Activated CD4-positive, alpha-beta T cell treated with anti-CD3 and anti-CD28 coated beads for 4 hours (primary cell): ENCODE results near the gene EXOC4.

ENCODE experiments used
- DNase-seq, 2 donors: peaks; one replicate each; pipeline ENCODE4 v3.0.0-alpha.2; 2020

The EXOC4 gene

DNA sequence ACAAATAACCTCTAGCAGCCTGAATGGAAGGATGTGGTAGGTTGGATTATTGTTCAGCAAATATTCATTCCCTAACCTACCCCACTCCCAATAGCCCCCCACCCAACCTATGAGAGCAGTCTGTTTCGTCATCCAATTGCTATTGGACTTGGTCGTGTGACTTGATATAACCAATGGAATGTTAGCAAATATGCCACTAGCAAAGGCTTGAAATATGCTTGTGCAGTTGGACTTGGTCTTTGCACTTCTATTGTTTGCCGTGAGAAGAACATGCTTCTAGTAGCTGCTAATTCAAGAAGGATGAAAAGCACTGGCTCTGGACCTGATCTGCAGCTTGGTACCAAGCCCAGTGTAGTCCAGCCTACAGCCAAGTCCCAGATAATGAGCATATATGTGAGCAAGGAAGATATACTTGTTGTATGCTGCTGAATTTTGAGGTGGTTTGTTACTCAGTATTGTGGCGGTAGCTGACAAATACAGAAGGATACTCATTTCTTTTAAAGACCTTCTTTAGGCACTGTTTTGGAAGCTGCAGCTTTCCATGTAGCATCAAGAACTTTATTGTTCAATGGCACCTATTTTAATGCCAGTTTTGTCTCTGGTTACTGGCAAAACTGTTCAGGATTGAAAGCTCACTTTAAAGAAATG lies 180.4 kb downstream of the EXOC4 start:
- no peak for DNase-seq

DNA sequence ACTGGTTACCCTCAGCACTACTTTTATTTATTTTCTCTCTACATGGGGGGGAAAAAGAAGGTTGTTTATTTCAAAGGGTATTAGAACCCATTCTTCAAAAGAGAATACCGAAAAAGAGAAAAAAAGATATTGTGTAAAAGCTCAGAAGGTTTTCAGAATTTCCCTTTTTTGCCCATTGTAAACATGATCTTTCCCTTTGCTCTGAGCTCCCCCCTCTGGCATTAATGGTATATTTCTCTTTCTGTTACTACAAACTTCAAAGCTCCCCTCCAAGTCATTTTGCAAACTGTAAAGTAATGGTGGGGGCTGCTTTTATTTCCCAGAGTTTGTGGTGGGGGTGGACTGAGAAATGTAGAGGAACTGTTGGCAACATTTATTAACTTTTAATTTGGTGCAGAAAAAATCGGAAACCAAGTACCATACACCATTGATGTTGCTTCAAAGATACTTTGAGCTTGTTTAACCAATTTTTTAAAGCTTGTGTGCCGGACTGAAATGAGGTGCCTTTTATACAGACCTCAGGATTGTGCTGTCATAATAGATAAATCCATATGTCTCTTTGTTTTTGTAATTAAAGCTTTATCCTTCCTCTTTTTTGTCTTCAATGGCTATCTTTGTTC lies 181.5 kb downstream of the EXOC4 start:
- no peak for DNase-seq

DNA sequence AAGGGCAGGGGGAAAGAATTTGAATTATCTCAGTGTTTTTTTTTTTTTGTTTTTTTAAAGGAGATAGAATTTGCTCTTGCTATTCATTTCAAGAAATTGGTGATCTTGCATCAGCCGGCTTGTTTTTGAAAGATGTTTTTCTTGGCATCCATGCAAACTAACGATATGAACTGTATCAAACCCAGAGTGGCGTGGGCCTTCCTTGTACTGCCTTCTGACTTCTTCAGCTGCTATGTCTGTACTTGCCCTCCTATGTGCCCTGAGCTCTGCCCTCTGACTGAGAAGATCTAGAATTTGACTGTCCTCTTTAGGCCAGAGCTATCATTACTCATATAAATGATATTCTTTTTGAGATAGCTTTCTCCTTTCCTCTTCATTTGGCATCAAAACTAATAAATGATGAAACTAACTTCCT lies 183.1 kb downstream of the EXOC4 start:
- no peak for DNase-seq

DNA sequence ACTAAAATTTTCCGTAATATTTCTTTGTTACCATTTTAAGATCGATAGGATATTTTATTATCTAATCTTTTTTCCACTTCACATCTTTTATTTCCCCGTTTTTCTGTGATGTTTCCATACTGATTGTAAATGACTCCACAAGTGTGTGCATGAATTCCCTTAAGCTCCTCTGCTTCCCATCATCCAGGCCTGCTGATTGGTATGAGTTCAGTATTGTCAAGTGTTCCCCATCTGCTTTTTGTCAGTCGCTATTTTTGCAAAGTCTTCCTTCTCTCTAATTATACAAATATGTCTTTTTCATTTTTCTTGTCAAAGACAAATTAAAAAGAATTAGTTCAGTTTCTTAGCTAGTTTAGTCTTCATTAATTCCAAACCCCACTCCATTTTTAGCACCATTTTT lies 184.7 kb downstream of the EXOC4 start:
- DNase-seq = no peak

DNA sequence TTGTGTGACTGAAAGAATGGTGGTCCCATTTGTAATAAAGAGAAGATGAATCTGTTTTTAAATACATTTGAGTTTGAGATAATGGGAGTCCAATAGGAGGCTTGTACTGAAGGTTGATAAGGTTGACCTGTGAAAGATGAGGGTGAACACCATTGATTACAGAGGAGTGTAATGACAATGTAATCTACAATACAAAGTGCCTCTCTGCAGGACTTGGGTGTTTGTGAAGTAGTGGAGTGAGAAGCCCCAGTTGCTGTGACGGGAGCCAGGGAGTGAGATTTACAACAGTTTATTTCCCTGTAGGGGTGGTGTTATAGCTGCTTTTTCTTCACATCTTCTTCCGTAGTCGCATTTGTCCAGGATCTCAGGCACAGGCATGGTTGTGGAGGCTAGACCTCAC lies 189.9 kb downstream of the EXOC4 start:
- no peak for DNase-seq

DNA sequence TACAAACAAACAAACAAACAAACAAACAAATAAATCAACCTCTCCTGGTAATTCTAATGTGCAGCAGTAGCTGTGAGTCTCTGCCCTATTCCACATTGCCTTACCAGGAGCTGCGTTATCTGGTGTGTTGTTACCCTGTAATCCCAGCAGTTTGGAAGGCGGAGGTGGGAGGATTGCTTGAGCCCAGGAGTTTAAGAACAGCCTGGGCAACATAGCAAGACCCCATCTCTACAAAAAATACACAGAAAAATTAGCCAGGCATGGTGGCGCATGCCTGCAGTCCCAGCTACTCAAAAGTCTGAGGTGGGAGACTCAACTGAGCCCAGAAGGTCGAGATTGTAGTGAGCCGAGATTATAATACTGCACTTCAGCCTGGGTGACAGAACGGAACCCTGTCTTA lies 192.7 kb downstream of the EXOC4 start:
- DNase-seq = no peak

DNA sequence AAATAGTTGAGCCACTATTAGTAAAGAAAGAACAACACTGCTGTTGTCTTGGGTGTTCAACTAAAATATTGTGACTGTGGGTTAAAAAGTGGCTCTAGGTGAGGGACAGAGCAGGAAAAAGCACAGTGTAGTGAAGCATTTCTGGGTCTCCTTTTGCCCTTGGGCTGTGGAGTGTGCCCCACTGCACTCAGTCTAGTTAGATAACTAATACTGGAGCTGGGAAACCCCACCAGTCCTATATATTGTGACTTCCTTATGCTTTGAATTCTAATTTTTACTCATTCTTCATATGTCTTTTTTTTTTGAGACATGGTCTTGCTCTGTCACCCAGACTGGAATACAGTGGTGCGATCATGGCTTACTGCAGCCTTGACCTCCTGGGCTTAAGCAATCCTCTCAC lies 195.1 kb downstream of the EXOC4 start:
- DNase-seq = no peak

DNA sequence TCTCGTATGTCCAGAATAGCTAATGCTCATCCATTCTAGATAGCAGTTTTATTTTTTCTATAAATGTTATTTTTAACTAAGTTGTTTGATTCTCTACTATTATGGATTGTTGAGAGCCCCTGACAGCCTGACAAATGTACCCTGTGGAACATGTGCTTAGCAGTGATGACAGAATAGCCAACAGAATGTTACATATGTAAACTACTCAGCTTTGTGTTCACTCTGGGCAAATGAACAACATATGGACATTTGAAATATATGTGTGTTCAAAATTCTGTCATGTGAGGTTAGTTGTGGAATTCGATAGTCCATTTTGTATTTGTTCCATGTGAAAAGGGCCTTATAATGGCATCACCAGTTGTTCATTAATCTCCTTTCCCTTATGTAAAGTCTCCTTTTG lies 199.7 kb downstream of the EXOC4 start:
- no peak for DNase-seq

DNA sequence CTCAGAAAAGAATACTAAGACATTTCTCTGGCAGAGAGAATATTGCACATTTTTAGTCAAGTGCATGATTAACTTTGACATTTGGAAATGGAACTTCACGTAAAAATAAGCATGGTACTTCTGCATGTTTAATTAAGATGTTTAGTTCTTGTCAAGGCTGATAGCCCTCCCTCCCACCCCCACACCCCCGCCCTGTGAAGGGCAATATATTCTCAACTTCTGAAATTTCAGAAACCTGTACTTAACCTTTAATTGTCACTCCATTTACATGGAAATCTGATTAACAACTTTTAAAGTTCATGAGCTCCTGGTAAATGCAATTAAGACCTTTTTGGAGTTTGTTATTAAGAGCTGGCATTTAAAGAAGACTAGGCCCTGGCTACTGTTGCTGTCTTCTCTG lies 205.8 kb downstream of the EXOC4 start:
- DNase-seq = no peak

DNA sequence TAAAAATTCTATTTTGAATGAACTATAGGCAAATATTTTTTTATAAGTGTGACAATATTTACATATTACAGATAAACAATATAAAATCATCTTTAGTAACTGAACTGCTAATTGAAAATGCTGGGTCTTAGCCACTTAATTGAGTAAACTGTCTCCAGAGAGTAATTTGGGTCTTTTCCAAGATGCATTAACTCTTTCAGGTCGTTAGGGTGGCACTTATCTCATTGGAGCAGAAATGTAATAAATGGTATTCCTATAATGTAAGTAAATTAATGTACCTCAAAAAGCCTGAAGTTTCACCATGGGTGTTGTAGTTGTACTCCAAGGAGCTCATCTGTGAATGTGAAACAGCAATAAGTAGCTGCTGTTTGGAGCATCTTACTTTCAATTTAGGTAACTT lies 208.5 kb downstream of the EXOC4 start:
- DNase-seq = no peak

DNA sequence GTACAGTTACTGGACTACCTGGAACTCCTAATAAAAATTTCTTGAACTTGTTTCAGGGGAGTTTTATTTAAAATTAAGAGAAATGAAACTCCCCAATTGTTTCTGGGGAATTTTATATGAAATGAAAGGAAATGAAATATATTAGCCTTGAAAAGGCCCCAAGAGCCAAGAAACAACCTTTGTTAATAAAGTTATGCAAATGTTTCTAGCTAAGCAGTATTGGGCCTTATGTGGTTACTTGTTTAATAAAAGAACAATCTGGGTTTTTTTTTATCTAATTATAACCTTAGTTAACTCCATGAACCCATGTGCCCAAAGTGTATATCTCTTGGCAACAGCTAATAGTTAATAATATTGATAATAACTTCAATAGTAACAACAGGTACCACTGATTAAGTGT lies 222.8 kb downstream of the EXOC4 start:
- no peak for DNase-seq

DNA sequence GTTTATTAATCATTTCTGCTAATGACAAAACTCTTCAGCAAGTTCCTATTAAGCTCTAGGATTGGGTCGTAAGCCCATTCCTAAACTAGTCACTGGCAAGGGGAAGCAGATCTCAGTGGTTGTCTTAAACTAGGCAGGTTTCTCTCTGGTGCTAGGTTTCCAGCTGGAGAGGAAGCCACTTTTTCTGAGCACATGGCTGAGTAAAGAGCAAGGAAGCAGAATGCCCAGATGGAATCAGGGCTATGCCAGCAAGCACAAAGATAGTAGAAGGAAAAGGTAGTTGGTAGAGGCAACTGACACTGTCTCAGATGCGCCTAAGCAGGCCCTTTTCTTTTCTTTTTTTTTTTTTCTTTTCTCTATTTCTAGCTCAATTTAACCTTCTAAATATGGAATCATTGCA lies 224.9 kb downstream of the EXOC4 start:
- no peak for DNase-seq

DNA sequence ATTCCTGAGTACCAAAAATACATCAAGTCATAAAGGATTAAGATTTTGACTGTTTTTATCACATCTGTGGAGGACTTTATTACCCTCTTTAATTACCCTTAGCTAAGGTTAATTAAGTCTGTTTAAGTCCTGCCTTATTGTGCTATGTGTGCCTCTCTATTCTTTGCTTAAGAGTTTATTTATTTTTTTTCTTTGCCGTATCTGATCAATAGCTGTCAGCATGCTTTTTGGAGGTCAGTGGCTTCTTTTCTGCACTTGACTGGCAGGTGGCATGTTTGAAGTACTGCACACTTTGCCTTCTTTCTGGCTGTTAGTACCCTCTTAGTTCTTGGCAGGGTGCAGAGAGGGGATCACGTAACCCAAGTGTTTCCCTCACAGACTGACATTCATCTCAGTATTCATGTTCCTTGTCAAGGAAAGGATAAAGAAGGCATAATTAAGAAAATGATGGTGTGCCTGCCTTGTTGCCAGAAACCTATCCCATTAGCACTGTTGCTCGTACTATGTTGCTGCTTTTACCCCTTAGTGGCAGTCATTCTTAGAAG lies 225.8 kb downstream of the EXOC4 start:
- DNase-seq = no peak

DNA sequence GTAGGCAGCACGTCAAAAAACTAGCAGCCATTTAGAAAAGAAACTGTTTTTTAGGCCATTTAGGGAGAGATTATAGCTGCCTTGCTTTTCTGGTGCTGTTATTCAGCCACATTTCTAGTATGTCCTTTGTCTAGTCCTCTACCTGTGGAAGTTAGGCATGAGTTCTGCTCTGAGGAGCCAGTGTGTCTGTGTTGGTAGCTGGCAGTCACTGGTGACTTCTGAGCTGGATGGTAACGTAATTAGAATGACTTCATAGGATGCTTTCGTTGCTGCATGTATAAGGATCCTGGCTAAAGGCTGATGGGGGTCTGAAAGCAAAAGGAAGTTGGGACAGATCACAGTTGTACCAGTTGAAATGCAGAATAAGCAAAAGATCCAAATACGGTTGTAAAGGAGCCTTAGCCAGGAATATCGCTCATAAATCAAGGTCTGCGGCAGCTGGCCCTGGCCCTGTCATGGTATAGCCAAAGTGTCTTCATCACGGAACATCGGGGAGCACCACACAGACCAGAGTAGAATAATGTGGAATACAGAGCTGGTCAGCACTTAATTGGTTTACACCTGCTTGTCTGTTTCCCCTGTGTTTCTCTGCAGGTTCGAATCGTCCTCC lies 226.7 kb downstream of the EXOC4 start:
- DNase-seq = no peak

DNA sequence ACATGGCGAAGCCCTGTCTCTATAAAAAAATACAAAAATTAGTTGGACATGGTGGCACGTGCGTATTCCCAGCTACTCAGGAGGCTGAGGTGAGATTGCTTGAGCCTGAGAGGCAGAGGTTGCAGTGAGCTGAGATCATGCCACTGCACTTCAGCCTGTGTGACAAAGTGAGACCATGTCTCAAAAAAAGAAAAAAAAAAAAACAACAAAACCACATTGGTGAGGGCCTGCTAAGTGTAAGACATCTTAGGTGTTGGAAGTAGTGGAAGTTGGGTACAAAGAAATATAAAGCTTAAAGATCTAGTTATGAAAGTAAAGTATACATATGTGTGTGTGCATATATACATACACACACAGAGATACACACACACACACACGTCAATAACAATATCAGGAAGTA lies 228.0 kb downstream of the EXOC4 start:
- DNase-seq = no peak

DNA sequence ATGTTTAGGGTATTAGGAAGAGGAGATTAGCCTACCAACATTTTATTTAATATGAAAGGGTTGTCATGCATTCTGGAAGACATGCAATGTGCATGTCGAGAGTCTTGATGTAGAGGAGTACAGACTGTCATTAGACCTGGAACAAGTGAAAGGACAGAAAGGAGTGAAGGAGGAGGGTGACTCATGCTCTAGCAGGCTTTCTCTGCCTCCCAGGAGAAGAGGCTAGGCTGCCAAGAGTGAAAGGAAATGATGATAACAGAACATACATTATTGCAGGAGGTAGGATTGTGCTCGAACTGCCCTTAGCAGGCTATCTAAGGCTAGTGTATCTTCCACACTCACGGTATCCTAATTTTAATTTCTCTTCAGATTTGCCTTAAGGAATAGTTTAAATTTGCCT lies 228.8 kb downstream of the EXOC4 start:
- DNase-seq = no peak

DNA sequence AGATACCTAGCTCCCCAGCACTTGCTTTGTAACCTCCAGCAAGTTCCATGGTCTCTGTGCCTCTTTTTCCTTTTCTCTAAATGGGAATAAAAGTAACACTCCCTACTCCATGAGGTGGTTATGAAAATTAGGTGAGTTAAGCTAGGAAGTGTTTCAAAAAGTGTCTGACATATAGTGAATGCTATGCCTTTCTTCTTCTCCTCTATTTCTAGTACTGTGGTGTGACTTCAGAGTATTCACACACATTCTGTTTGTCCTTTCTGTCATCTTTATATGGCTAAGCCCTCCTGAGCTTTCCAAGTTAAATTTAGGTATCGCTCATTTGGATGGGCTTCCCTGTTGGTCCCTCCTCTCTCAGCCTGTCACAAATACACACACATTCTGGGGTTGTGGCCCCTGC lies 229.7 kb downstream of the EXOC4 start:
- no peak for DNase-seq

DNA sequence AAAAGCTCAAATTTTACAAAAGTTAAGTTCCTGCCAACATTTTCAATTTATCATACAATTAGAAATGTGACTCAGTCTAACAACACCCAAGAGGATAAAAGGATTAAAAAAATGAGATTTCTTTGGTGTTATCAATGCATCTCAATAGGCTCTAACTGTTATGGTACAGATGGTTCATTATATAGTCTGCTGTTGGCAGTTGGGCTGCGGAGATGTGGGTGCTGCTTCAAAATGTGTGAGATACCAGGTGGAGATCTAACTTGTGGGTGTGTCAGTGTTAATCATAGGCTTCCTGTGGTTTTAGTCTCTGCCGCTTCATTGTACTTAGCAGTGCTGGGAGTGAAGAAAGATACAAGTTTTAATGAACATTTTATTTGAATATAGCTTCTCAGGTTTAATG lies 231.2 kb downstream of the EXOC4 start:
- DNase-seq = peak; percentile 3 to 9

DNA sequence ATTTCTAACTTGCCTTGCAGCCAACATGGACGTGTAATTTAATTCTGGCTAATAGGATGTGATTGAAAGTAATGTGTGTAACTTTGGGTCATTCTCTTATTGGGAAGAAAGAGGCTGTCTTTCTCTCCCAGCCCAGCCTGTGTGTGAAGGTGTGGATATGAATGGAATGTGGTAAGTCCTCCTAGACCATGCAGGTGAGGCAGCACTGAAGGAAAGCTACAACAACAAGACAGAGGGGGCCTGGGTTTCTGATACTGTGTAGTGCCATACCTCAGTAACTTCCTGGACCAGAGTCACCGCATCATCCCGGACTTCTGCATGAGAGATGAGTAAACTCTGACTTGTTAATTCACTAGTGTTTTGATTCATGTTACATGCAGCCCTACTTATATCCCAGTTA lies 237.0 kb downstream of the EXOC4 start:
- DNase-seq = no peak

DNA sequence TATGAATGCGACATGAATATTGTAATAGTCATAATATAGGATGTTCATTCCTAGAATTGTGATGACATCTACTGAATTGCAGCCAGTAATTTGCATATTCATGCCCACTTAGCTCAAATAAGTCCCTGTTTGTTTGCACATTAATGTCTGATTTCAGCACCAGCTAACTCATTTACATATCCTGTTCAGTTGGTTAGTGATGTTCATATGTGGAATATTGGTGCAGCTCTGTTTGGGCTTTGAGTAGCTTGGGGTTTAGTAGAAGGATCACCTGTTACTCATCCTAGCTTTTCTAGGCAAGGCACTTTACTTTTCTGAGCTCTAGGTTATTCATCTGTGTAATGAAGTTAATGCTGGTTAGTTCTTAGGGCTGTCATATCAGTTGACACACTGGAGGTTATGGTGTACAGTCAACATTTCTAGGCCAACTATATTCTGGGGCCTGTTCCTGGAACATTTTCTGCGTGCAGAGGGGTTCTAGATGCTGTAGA lies 238.4 kb downstream of the EXOC4 start:
- no peak for DNase-seq

DNA sequence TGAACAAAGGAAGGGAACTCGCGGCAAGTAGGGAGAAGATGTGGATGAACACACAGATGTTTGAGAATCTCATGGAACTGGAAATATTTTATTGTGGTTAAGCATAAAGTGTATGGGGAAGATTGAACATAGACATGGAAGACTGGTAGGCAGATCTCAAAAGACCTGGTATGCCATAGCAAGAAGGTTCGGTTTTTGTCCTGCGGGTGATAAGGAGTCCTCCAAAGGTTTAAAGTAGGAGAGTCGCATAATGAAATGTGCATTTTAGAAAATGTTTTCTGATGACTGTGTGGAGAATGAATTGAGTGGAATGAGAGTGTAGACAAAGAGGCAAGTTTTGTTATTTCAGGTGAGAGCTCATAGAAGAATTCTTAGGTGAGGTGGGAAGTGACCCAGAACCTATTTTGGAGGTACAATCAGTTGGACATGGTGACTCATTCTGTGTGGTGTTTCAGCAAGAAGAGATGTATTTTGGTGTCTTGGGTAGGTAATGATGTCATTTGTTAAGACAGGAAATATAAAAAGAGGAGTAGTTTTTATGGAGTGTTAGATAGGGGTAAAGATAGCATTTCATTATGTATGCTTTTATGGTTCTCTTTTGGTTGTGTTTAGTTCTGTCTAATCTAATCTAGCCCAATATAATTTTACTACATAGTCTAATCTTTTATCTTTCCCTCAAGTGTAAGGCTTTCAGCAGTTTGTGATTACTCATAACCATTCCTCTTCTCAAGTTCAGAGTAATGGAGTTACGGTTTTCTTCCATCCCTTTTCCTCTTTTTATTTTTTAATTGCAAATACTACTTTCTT lies 239.2 kb downstream of the EXOC4 start:
- DNase-seq = no peak

DNA sequence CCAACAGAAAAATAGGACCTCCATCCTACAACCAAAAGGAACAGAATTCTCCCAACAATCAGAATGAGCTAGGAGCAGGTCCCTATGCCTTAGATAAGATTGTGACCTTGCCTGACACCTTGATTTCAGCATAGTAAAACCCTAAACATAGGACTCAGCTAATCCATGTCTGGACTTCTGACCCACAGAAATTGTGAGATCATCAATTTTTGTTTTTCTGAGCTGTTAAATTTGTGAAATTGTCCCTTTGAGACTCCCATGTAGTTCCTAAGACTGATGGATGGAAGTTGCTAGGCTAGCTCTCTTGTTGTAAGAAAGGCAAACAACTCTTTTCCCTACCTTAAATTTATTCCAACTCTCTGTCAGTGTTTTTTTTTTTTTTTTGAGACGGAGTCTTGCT lies 244.2 kb downstream of the EXOC4 start:
- no peak for DNase-seq

DNA sequence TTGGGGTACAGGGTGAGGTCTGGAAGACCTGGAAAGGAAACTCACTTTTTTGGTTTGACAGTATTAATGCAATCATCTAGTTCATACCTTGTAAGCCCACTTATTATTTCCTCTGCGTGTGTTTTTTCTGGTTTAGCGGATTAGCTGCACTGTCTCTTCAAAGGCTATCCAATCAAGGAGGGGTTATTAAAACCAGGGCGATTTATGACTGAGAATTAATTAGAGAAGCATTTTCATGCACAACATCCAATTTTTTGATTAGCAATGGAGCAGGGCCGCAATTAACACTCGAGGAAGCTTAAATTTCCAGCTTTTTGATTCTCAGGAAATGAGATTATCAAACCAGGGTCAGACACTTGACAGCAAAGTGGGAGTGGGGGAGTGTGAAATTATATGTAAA lies 248.9 kb downstream of the EXOC4 start:
- DNase-seq = no peak

DNA sequence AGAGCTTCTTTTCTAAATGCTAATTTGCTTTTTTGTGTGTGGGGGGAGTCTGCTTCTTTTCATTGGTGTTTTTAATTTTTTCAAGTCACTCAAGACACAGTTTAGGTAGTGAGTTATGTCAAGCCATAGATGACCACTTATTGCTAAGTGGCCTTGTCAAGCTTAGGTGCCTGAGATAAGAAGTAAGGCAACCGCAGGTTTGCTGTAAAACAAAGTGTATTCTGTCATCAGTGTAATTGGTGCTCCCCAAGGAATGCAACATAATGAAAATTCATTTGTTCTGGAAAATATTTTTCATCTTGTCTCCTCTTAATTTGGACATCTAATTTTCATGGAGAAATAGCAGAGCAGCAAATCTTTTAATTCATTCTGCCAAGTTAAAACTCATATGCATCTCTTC lies 249.6 kb downstream of the EXOC4 start:
- no peak for DNase-seq
